NCI-H1105 (cell line): ENCODE results near the gene PARD3.
"Not testable (repeated sequence)": the region's sequence is repeated elsewhere in the genome, so short reads cannot be mapped to it uniquely, and the experiment has no call there.

Experiments used
- DNase-seq: peaks from one replicate; lab custom pipeline; 2025; lab: John Stamatoyannopoulos, UW

PARD3 gene

GRCh38 chr10:34098821-34099567 lies 716.1 kb downstream of the PARD3 start:
- DNase-seq = no peak

- no peak for DNase-seq
Observed at GRCh38 chr10:34097682-34098081, 717.4 kb downstream of the PARD3 start.

DNA sequence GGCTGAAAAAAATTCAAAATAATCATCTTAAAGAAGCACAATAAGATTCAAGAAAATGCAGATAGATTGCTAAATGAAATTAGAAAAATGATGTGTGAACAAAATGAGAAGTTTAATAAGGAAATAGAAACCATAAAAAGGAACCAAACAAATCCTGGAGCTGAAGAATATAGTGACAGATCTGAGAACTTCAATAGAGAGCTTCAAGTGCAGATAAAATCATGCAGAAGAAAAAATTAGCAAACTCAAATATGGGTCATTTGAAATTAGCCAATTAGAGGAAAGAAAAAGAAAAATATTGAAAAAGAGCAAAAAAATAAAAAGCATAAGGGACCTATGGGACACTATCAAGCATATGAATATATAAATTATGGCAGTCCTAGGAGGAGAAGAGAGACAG lies 720.1 kb downstream of the PARD3 start:
- no peak for DNase-seq

DNA sequence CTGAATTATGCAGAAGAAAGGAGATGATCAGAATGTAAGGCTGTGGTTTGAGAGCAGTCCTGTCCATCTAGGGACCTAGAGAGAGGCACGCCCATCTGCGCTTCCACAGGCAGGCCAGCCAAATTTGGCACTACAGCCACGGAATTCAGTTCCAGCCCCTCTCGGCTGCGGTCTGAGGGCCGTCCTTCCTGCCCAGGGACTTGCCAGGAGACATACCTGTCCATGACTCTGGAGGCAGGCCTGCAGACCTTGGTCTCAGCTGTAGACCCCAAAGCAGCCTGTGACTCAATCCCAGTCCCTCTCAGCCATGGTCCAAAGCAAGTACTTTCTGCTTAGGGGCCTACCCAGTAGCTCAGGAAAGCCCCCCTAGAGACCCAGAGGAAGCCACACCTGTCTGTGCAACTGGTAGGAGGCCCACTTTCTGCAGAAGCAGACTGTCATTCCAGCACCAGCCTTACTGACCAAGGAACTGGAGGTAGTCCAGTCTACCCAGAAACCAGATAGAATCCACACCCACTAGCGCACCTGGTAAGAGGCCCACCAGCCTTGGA lies 720.9 kb downstream of the PARD3 start:
- no peak for DNase-seq

- DNase-seq = no peak
Observed at GRCh38 chr10:34092891-34093290, 722.2 kb downstream of the PARD3 start.

DNA sequence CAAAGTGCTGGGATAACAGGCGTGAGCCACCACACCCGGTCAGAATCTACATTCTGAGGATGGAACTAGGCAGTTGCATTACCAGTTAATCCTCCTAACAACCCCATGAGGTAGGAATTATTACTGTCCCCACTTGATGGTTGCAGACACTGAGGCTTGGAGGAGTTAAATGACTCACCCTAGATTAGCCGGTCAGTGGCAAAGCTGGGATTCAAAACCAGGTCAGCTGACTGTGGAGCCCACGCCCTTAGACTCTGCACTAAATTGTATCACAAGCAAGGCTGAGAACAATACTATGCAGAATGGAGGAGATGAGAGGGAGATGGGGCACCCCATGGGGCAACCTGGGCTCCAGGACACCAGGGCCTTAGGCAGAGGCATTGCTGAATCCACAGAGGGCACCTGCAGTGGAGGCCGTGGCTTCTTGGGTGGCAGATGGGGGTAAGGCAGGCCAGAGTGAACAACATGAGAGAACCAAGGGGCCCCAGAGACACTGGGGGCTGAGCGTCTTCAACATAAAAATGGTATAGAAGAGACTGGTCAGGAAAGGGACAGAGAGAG lies 723.4 kb downstream of the PARD3 start:
- DNase-seq = no peak

GRCh38 chr10:34089253-34089652 lies 725.8 kb downstream of the PARD3 start:
- no peak for DNase-seq

DNA sequence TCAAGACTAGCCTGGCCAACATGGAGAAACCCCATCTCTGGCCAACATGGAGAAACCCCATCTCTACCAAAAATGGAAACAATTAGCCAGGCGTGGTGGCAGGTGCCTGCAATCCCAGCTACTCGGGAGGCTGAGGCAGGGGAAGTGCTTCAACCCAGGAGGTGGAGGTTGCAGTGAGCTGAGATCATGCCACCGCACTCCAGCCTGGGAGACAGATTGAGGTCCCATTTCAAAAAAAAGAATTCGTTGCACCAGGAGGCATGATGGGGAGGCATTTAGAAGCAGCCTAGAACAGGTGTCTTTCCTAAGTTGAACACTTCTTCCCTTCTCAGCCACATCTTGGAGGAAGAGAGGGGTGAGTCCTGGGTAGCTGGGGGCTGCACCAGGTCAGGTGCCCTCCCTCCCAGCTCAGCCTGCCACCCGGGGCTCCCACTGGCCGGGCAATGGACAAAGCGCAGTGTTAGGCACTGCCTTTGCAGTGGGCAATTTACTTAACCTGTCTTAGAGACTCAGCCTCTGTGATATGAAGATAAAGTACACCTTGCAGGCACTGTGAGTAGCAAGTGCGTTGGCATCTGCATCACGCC lies 726.8 kb downstream of the PARD3 start:
- DNase-seq = no peak

DNA sequence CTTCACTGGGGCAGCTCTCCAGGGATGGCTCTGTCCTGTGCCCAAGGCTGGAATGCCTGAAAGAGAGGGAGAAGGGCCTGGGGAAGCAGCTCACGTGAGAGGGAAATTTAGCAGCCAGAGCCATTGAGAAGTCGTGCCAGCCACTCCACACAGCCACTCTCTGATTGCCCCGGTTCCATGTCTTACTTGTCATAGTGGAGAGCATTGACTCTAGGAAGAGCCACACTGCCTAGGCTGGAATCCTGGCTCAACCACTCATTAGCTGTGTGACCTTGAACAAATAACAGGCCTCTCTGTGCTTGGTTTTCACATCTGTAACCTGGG lies 728.0 kb downstream of the PARD3 start:
- DNase-seq = no peak

- DNase-seq = no peak
Observed at GRCh38 chr10:34083567-34083966, 731.5 kb downstream of the PARD3 start.

- no peak for DNase-seq
Observed at GRCh38 chr10:34081948-34082347, 733.1 kb downstream of the PARD3 start.

GRCh38 chr10:34081347-34081743 lies 733.8 kb downstream of the PARD3 start:
- DNase-seq = no peak

GRCh38 chr10:34080485-34081346 lies 734.4 kb downstream of the PARD3 start:
- DNase-seq = no peak

DNA sequence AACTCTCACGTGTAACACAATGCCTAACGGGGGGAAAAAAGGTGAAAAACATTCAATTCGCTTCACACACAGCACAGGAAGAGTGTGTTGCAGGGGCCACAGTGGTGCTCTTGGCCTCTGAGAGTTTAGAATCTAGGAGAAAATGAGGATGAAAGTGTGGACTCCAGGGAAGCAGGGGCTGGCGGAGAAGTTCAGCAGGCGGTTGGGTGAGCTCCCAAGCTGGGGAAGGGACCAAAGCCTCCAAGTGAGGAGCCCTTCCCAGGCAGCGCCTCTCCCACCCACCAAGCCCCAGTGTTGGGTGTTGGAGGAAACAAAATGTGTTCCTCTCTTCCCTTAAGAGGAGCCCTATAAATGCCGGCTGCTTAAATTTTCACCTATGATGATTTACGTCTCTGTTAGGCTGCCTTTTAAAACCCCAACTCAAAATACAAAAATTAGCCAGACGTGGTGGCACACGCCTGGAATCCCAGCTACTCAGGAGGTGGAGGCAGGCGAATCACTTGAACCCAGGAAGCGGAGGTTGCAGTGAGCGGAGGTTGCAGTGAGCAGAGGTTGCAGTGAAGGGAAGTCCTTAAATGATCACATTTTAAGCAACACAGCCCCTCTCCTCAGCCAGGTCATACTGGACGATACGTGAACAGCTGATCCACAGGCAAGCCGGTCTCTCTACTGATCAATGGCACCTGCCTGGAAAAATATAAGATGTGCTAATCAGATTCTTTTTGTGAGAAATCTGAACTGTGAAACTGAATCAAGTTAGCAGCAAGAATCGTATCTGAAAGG lies 735.2 kb downstream of the PARD3 start:
- DNase-seq = no peak

GRCh38 chr10:34078745-34079470 lies 736.2 kb downstream of the PARD3 start:
- DNase-seq = no peak

DNA sequence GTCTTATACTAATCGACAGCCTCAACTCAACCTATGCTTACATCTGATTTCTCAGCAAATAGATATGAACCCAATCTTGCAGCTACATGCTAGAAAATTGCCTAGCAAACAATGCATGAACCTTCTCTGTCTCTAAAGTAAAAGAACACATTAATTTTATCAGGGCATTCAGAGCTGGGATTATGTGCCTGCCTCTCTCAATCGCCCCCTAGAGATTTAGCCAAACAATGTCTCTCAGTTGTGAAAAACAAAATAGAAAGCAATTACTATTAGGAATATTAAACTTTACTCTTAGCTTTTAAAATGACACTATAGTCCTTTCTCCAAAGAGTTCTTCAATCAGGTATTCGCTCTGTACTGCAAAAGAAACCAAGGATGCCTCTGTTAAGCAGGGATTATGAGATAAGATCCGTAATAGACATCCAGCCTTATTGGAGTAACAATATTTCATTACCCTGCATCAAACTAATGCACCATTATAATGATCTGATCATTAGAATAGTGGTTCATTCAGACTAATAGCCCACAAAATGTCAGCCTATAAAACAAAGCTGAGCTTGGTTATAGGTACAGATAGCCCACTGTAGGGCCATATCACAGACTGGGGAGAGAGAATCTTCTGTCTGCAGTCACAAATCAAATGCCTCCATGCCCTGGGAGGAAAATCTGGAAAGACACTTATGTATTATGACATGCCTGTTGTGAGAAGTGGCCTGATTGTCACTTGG lies 736.9 kb downstream of the PARD3 start:
- no peak for DNase-seq

DNA sequence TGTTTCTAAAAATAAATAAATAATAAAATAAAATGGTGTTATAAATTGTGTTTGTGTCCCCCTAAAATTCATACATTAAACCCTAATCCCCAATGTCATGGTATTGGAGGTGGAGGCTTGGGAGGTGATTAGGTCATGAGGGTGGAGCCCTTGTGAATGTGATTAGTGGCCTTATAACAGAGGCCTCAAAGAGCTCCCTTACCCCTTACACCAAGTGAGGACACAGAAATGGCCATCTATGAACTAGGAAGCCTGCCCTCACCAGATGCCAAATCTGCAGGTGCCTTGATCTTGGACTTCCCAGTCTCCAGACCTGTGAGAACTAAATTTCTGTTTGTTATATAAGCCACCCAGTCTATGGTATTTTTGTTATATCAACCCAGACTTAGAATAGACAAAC lies 738.7 kb downstream of the PARD3 start:
- DNase-seq = no peak

- DNase-seq = no peak
Observed at GRCh38 chr10:34075254-34075926, 739.7 kb downstream of the PARD3 start.

DNA sequence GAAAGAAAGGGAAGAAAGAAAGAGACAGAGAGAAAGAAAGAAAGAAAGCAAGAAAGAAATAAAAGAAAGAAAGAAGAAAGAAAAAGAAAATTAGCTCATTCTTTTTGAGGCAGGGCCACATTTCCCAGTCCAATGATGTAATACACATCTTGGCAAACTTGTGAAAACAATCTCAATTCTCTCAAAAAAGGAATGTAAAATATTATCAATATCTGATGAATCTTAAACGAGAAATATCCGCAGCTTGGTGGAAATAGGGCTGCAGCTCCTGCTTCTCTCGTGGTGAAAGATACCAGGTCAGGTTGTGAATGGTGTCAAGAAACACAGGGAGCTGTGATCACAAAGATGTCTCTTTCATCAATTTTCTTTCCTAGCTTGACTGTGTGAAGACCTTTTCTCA lies 741.0 kb downstream of the PARD3 start:
- DNase-seq = no peak

DNA sequence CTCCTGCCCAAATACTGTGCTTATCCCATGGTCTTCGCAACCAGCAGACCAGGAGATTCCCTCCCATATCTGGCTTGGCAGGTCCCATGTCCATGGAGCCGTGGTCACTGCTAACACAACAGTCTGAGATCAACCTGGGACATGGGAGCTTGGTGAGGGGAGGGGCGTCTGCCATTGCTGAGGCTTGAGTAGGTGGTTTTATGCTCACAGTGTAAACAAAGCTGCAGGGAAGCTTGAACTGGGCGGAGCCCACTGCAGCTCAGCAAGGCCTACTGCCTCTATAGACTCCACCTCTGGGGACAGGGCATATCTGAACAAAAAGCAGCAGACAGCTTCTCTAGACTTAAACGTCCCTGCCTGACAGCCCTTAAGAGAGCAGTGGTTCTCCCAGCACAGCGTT lies 747.4 kb downstream of the PARD3 start:
- DNase-seq = not testable (repeated sequence)
